Cardiac fibroblast (primary cell): ENCODE measurements around the gene WDR13.
A peak's percentile ranks its signal among the peaks of the same experiment; 100 is the strongest.

Experiments
- DNase-seq, 2 donors: peaks; one replicate each; pipeline versions ENCODE4 v3.0.0 to v3.0.0-alpha.2; 2010; ENCODE audit warnings: low read depth in 2 of 2
- H3K4me3 ChIP-seq, 2 donors: replicated peaks in 1 of 2; 1 replicate in 1 of 2; 2 replicates in 1 of 2; pipeline ENCODE4 v1.5.1; 2011; ENCODE audit warnings: low read depth in 2 of 2, low read length in 2 of 2, mild to moderate bottlenecking in 2 of 2, moderate library complexity in 1 of 2
- CTCF ChIP-seq: IDR thresholded peaks from one replicate; pipeline ENCODE4 v1.5.1; 2011; ENCODE audit warnings: low read depth, mild to moderate bottlenecking, low read length, inconsistent platforms

The WDR13 gene

GRCh38 chrX:48579259-48579658 lies 18.0 kb upstream of the WDR13 start:
- no peak for TF ChIP-seq CTCF

GRCh38 chrX:48580662-48581061 lies 16.6 kb upstream of the WDR13 start:
- H3K4me3 ChIP-seq, result no peak overlapping the region
- DNase-seq, result no peak
- TF ChIP-seq CTCF, result no peak

More at GRCh38 chrX:48579259-48579658, 18.0 kb upstream of the WDR13 start:
- peak in 1 of 2 donors; percentile 6 for DNase-seq
- no peak overlapping the region for H3K4me3 ChIP-seq

GRCh38 chrX:48584698-48585097 lies 12.6 kb upstream of the WDR13 start:
- no peak overlapping the region for H3K4me3 ChIP-seq
- TF ChIP-seq CTCF, result no peak
- no peak for DNase-seq

- peak; percentile 57 to 72 for DNase-seq
- TF ChIP-seq CTCF, result no peak
- H3K4me3 ChIP-seq, result no peak overlapping the region
These were observed 7.7 kb upstream of the WDR13 start for GRCh38 chrX:48589482-48590162.

GRCh38 chrX:48590203-48591103 lies 6.8 kb upstream of the WDR13 start:
- TF ChIP-seq CTCF, result no peak
- DNase-seq, result peak; percentile 51 to 57
- H3K4me3 ChIP-seq, result no peak overlapping the region

- DNase-seq, result peak; percentile 90 to 93
- TF ChIP-seq CTCF, result peak; percentile 40
- no peak overlapping the region for H3K4me3 ChIP-seq
These were observed 6.0 kb upstream of the WDR13 start for GRCh38 chrX:48591255-48591791.
